OCI-LY3 (cell line): Measurements from ENCODE around the gene LAMA3.

ENCODE experiments used
- H2AFZ ChIP-seq: fragments of 200-600, 300-600 bp; shearing (Covaris generic); 2 replicates; pipeline ENCODE4 v1.6.0; 2014; ENCODE audit warnings: antibody characterized with exemption, low read depth, low read length
- H3K27ac ChIP-seq: fragments of 200-600, 300-600 bp; sonication (generic); 2 replicates; pipeline ENCODE4 v1.5.1; 2014; ENCODE audit warnings: mild to moderate bottlenecking, low read length, moderate library complexity, mixed read lengths
- H3K27me3 ChIP-seq: fragments of 200-600, 300-600 bp; sonication (generic); 2 replicates; pipeline ENCODE4 v1.6.1; 2014; ENCODE audit warnings: low read depth, low read length, mixed read lengths
- H3K36me3 ChIP-seq: fragments of 200-600, 300-600 bp; sonication (generic); replicated peaks from 2 replicates; pipeline ENCODE3; 2014; ENCODE audit warnings: low read depth, low read length, mixed read lengths
- H3K4me1 ChIP-seq: fragments of 300-600, 200-600 bp; sonication (generic); 2 replicates; pipeline ENCODE4 v1.6.1; 2014; ENCODE audit warnings: low read length, mixed read lengths
- H3K4me2 ChIP-seq: fragments of 200-600, 300-600 bp; sonication (generic); 2 replicates; pipeline ENCODE4 v1.6.1; 2014; ENCODE audit warnings: low read length, mixed read lengths
- H3K4me3 ChIP-seq: fragments of 300-600, 200-600 bp; sonication (generic); 2 replicates; pipeline ENCODE4 v1.5.1; 2014; ENCODE audit warnings: antibody characterized with exemption, mild to moderate bottlenecking, low read length, moderate library complexity
- H3K79me2 ChIP-seq: fragments of 300-600, 200-600 bp; shearing (Covaris generic); 2 replicates; pipeline ENCODE4 v1.6.1; 2014; ENCODE audit warnings: mild to moderate bottlenecking, low read length, mixed read lengths
- H3K9ac ChIP-seq: fragments of 300-600, 200-600 bp; shearing (Covaris generic); 2 replicates; pipeline ENCODE4 v1.6.0; 2014; ENCODE audit warnings: mild to moderate bottlenecking, low read length, moderate library complexity
- H3K9me3 ChIP-seq: fragments of 200-600, 300-600 bp; shearing (Covaris generic); 2 replicates; pipeline ENCODE4 v1.6.1; 2014; ENCODE audit warnings: low read length, mixed read lengths; ENCODE audit not compliant: insufficient read depth
- H4K20me1 ChIP-seq: fragments of 200-600, 300-600 bp; sonication (generic); 2 replicates; pipeline ENCODE4 v1.6.1; 2016; ENCODE audit warnings: low read length, mixed read lengths; ENCODE audit not compliant: insufficient read depth
- EZH2phosphoT487 ChIP-seq: fragments of 200-600 bp; shearing (Covaris generic); IDR thresholded peaks from 2 replicates; pipeline ENCODE4 v1.6.1; 2018; ENCODE audit warnings: antibody characterized with exemption, mixed run types, low read depth
- TF ChIP-seq, protein P1 (sequence below): fragments of 200-600, 300-600 bp; sonication (generic); IDR thresholded peaks from 2 replicates; pipeline ENCODE4 v1.5.1; 2014; ENCODE audit warnings: antibody characterized with exemption, low read length, low read depth

LAMA3 gene

DNA sequence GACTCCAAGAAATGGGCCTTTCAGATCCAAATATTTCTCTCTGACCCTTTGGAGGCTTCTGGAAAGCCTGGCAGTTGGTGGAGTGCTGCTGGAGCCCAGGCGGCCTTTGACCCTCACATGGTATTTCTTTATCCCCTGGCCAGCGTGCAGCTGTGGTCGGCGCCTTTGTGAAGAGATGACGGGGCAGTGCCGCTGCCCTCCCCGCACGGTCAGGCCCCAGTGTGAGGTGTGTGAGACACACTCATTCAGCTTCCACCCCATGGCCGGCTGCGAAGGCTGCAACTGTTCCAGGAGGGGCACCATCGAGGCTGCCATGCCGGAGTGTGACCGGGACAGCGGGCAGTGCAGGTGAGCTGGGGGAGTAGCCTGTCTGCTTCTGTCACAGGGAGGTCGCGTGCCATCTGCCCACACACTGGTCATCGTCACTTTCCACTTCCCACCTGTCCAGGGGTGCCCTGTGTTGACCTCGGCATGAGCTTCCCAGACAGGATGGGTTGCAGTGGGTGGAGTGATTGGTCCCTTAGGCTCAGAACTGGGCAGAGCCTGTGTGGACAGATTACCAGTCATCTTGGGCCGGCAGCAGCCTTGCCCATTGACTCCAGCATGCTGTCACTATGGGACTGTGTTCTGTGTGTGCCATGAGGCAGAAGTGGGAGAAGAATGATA, 158.2 kb downstream of the LAMA3 start:
- Histone ChIP-seq H3K27ac (no peak overlapping the region), H2AFZ (no peak overlapping the region), H3K36me3 (no peaks in the 10 kb centered on the region), H4K20me1 (no peaks in the 10 kb centered on the region), H3K27me3 (no peaks in the 10 kb centered on the region), H3K79me2 (no peaks in the 10 kb centered on the region), H3K9ac (no peak overlapping the region), H3K9me3 (no peaks in the 10 kb centered on the region), H3K4me2 (no peak overlapping the region), H3K4me1 (peaks cover 5% of the 10 kb centered on the region), H3K4me3 (no peak overlapping the region)
- TF ChIP-seq, protein P1, sequence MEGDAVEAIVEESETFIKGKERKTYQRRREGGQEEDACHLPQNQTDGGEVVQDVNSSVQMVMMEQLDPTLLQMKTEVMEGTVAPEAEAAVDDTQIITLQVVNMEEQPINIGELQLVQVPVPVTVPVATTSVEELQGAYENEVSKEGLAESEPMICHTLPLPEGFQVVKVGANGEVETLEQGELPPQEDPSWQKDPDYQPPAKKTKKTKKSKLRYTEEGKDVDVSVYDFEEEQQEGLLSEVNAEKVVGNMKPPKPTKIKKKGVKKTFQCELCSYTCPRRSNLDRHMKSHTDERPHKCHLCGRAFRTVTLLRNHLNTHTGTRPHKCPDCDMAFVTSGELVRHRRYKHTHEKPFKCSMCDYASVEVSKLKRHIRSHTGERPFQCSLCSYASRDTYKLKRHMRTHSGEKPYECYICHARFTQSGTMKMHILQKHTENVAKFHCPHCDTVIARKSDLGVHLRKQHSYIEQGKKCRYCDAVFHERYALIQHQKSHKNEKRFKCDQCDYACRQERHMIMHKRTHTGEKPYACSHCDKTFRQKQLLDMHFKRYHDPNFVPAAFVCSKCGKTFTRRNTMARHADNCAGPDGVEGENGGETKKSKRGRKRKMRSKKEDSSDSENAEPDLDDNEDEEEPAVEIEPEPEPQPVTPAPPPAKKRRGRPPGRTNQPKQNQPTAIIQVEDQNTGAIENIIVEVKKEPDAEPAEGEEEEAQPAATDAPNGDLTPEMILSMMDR: no peak
- no peak for TF ChIP-seq EZH2phosphoT487

DNA sequence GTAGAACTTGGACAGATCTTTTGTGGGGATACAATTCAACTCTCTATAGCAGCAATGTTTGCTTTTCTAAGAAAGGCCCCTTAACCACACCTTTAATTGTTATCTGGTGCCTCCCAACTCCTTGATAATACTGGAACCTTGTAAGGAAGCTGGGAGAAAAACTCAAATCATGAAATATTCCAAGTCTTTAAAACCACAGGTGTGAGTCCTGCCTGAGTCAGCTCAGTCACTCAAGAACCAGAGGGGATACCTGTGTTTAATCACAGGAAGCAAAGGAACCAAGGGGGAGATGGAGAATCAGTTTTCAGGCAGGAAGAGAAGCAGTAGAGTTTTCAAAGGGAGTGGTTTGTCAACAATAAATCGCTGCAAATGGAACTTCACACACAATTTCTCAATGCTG, 159.9 kb downstream of the LAMA3 start:
- no peak overlapping the region for H2AFZ ChIP-seq
- no peak overlapping the region for H3K4me3 ChIP-seq
- H3K27ac ChIP-seq: no peak overlapping the region
- no peaks in the 10 kb centered on the region for H4K20me1 ChIP-seq
- no peak overlapping the region for H3K9ac ChIP-seq
- no peaks in the 10 kb centered on the region for H3K36me3 ChIP-seq
- no peaks in the 10 kb centered on the region for H3K79me2 ChIP-seq
- no peaks in the 10 kb centered on the region for H3K27me3 ChIP-seq
- no peaks in the 10 kb centered on the region for H3K9me3 ChIP-seq
- H3K4me2 ChIP-seq: no peak overlapping the region
- peaks cover 11% of the 10 kb centered on the region for H3K4me1 ChIP-seq
- no peak for TF ChIP-seq EZH2phosphoT487
- TF ChIP-seq, protein P1: no peak

DNA sequence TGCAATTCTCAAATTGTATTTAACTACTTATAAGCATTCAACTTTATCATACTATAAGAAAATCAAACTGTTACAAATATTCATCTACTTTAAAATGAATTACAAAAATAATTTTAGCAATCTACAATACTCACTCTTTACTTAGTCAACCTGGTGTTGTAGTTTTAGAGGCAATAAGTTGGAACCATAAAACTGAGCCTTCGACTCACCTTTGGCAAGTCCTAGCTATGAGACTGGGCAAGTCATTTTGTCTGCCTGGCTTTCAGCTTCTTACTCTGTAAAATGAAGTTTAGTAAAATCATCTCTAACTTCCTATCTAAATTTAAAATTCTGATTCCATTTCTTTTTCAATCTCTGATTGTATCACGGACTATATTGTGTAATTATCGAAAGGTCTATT, 161.0 kb downstream of the LAMA3 start:
- TF ChIP-seq, protein P1: no peak
- TF ChIP-seq EZH2phosphoT487: no peak
- H3K9ac ChIP-seq: no peak overlapping the region
- no peak overlapping the region for H2AFZ ChIP-seq
- no peak overlapping the region for H3K4me2 ChIP-seq
- no peaks in the 10 kb centered on the region for H3K79me2 ChIP-seq
- H3K27ac ChIP-seq: no peak overlapping the region
- H3K9me3 ChIP-seq: no peaks in the 10 kb centered on the region
- H3K4me3 ChIP-seq: no peak overlapping the region
- H3K27me3 ChIP-seq: no peaks in the 10 kb centered on the region
- peaks cover 11% of the 10 kb centered on the region for H3K4me1 ChIP-seq
- no peaks in the 10 kb centered on the region for H4K20me1 ChIP-seq
- no peaks in the 10 kb centered on the region for H3K36me3 ChIP-seq

DNA sequence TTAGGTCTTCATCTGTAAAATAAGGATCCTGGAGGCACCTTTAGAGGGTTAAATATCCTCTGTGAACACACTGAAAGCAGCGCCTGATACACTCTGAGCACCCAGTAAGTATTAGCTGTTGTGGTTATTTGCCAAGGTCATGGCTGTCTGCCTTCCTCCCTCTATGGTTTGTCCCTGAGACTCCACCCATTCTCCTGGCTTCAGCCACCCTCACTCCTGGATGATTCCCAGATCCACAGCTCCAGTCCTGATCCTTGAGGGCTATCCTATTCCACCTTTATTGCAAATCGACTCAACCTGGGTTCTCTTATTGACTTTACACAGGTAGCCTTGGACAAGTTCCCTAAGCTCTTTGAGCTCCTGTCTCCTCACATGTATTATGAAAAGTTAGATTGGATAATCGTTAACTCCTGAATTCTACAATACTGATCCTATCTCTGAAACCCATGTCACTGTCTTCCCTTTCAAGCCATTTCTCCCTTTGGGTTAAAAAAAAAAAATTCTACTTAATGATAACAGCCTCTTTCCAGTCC, 162.3 kb downstream of the LAMA3 start:
- H3K36me3 ChIP-seq: no peaks in the 10 kb centered on the region
- no peak overlapping the region for H2AFZ ChIP-seq
- no peaks in the 10 kb centered on the region for H3K9me3 ChIP-seq
- no peak overlapping the region for H3K4me2 ChIP-seq
- H4K20me1 ChIP-seq: no peaks in the 10 kb centered on the region
- H3K4me3 ChIP-seq: no peak overlapping the region
- TF ChIP-seq EZH2phosphoT487: no peak
- TF ChIP-seq, protein P1: no peak
- H3K79me2 ChIP-seq: no peaks in the 10 kb centered on the region
- no peaks in the 10 kb centered on the region for H3K27me3 ChIP-seq
- H3K4me1 ChIP-seq: peaks cover 11% of the 10 kb centered on the region
- H3K27ac ChIP-seq: no peak overlapping the region
- no peak overlapping the region for H3K9ac ChIP-seq
